OCI-LY1 (cell line): ENCODE data around the gene POLD2.

ENCODE experiments used
- H2AFZ ChIP-seq: fragments of 200-600 bp; sonication (generic), shearing (Covaris generic); 2 replicates; pipeline ENCODE4 v1.6.0; 2014; ENCODE audit warnings: antibody characterized with exemption, mild to moderate bottlenecking, low read length
- H3F3A ChIP-seq: fragments of 200-600 bp; sonication (generic), shearing (Covaris generic); 2 replicates; pipeline ENCODE4 v1.6.0; 2014; ENCODE audit warnings: mild to moderate bottlenecking, antibody characterized with exemption, low read length, moderate library complexity; ENCODE audit not compliant: insufficient read depth
- H3K27ac ChIP-seq: fragments of 200-600 bp; sonication (generic); 2 replicates; pipeline ENCODE4 v1.5.1; 2014; ENCODE audit warnings: low read length, mixed run types, mild to moderate bottlenecking, low read depth; ENCODE audit not compliant: poor library complexity, severe bottlenecking
- H3K27me3 ChIP-seq: fragments of 200-600 bp; sonication (generic); 2 replicates; pipeline ENCODE4 v1.6.0; 2014; ENCODE audit warnings: antibody characterized with exemption, mild to moderate bottlenecking, low read length, moderate library complexity; ENCODE audit not compliant: insufficient read depth
- H3K36me3 ChIP-seq: fragments of 200-600 bp; sonication (generic); 2 replicates; pipeline ENCODE4 v1.6.1; 2014; ENCODE audit warnings: mild to moderate bottlenecking, antibody characterized with exemption, low read length, moderate library complexity, mixed read lengths; ENCODE audit not compliant: insufficient read depth
- H3K4me1 ChIP-seq: fragments of 200-600 bp; sonication (generic); 2 replicates; pipeline ENCODE4 v1.5.1; 2014; ENCODE audit warnings: mild to moderate bottlenecking, low read length, moderate library complexity; ENCODE audit not compliant: insufficient read depth, severe bottlenecking
- H3K4me2 ChIP-seq: fragments of 200-600 bp; sonication (generic), shearing (Covaris generic); 2 replicates; pipeline ENCODE4 v1.6.1; 2014; ENCODE audit warnings: low read length
- H3K4me3 ChIP-seq: fragments of 200-600 bp; sonication (generic); 2 replicates; pipeline ENCODE4 v1.5.1; 2014; ENCODE audit warnings: low read length, low read depth, mild to moderate bottlenecking, mixed read lengths; ENCODE audit not compliant: poor library complexity, severe bottlenecking
- H3K79me2 ChIP-seq: fragments of 200-600 bp; shearing (Covaris generic); 2 replicates; pipeline ENCODE4 v1.6.1; 2016; ENCODE audit warnings: mixed run types, low read length, mixed read lengths; ENCODE audit not compliant: insufficient read depth
- H3K9ac ChIP-seq: fragments of 200-600 bp; sonication (generic), shearing (Covaris generic); 2 replicates; pipeline ENCODE4 v1.6.1; 2014; ENCODE audit warnings: mild to moderate bottlenecking, low read length, mixed read lengths
- H3K9me2 ChIP-seq: fragments of 200-600 bp; sonication (generic), shearing (Covaris generic); 2 replicates; pipeline ENCODE4 v1.6.1; 2014; ENCODE audit warnings: low read depth, mild to moderate bottlenecking, low read length, mixed read lengths
- H3K9me3 ChIP-seq: fragments of 200-600 bp; shearing (Covaris generic); 2 replicates; pipeline ENCODE4 v1.6.1; 2014; ENCODE audit warnings: low read length, mixed read lengths
- H4K20me1 ChIP-seq: fragments of 200-600 bp; sonication (generic), shearing (Covaris generic); 2 replicates; pipeline ENCODE4 v1.6.0; 2016; ENCODE audit warnings: mild to moderate bottlenecking, low read length; ENCODE audit not compliant: insufficient read depth
- EZH2 ChIP-seq: fragments of 200-600 bp; sonication (generic), shearing (Covaris generic); IDR thresholded peaks from 2 replicates; pipeline ENCODE4 v1.8.0; 2017; ENCODE audit warnings: borderline replicate concordance, mixed run types, mild to moderate bottlenecking, antibody characterized with exemption, low read length, moderate library complexity, mixed read lengths
- TF ChIP-seq, protein P1 (sequence below): fragments of 200-600 bp; sonication (generic), shearing (Covaris generic); IDR thresholded peaks from 2 replicates; pipeline ENCODE4 v1.5.1; 2017; ENCODE audit warnings: mild to moderate bottlenecking, antibody characterized with exemption, low read length, moderate library complexity, mixed read lengths

The POLD2 gene

DNA sequence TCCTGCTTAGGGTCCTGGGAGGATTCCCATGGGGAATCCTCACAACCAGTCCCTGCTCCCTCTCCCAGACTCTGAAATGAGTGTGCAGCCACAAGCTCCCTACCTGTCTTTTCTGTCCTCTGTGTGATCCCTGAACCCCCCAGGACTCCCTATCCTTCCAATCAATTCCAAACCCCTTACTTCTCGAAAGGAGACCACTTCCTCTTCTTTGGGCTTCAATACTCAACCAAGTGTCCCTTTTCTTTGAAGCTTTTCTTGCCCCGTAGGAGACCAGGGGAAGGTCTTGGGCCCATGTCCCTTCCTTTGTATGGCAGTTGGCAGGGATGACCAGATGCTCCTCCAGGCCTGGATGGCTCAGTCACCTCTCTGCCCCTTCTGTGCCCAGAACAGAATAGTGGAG lies 17.5 kb downstream of the POLD2 start:
- Histone ChIP-seq H3K9me3 (no peaks in the 10 kb centered on the region), H3K9me2 (no peaks in the 10 kb centered on the region), H3K4me1 (peaks cover 30% of the 10 kb centered on the region), H4K20me1 (no peaks in the 10 kb centered on the region), H3K36me3 (no peaks in the 10 kb centered on the region), H3K27ac (no peak overlapping the region), H3K27me3 (peaks cover 13% of the 10 kb centered on the region), H3K4me2 (no peak overlapping the region), H3K9ac (no peak overlapping the region), H3F3A (0 out of 2 replicates have a peak, but pooled peaks cover 5% of the 10 kb centered on the region), H2AFZ (no peak overlapping the region), H3K79me2 (no peaks in the 10 kb centered on the region), H3K4me3 (no peak overlapping the region)
- no peak for TF ChIP-seq EZH2
- TF ChIP-seq, protein P1, sequence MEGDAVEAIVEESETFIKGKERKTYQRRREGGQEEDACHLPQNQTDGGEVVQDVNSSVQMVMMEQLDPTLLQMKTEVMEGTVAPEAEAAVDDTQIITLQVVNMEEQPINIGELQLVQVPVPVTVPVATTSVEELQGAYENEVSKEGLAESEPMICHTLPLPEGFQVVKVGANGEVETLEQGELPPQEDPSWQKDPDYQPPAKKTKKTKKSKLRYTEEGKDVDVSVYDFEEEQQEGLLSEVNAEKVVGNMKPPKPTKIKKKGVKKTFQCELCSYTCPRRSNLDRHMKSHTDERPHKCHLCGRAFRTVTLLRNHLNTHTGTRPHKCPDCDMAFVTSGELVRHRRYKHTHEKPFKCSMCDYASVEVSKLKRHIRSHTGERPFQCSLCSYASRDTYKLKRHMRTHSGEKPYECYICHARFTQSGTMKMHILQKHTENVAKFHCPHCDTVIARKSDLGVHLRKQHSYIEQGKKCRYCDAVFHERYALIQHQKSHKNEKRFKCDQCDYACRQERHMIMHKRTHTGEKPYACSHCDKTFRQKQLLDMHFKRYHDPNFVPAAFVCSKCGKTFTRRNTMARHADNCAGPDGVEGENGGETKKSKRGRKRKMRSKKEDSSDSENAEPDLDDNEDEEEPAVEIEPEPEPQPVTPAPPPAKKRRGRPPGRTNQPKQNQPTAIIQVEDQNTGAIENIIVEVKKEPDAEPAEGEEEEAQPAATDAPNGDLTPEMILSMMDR, result no peak

DNA sequence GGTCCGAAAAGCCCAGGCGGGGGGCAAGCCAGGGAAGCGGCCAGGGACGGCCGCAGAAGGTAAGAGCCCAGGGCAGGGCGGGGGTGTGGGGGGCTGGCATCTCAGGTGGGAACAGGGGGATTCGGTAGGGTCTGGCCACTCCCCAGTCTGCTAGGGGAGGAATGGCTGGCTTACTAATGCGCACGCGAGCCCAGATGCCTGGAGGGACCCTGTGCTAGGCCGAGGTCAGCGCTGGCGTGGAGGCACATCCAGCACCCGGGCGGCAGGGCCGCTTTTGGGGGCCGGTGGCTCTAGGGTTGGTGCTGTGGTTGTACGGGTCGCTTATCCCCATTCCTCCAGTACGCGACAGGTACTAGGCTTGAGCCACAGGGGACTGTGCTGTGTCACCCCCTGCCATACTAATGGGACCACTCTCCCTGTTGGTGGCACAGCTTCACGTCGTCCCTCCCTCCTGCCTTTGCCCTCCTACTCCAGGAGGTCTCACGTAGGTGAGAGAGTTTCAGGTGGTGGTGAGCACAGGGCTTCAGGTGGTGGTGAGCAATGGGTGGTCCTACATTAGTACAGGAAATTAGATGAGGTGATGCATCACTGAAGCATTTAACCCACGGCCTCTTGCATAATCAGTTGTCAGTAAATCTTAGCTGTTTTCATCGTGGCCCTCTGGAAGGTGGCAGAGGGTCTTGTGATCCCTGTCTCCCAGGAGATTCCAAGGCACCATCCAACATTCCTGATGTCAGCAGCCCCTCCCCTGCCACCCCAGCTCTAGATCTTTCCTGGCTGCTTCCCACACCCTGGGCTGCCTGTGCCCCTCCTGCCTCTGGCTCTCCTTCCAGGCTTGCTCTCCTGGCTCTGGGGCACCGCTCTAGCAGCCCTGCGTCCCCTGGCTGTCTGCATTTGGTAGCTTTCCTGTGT lies 18.2 kb downstream of the POLD2 start:
- Histone ChIP-seq H3K4me1 (peaks cover 37% of the 10 kb centered on the region), H4K20me1 (no peaks in the 10 kb centered on the region), H3F3A (0 out of 2 replicates have a peak, but pooled peaks cover 5% of the 10 kb centered on the region), H3K36me3 (no peaks in the 10 kb centered on the region), H3K9ac (no peak overlapping the region), H2AFZ (no peak overlapping the region), H3K9me2 (no peaks in the 10 kb centered on the region), H3K9me3 (no peaks in the 10 kb centered on the region), H3K27me3 (peaks cover 13% of the 10 kb centered on the region), H3K27ac (no peak overlapping the region), H3K4me3 (no peak overlapping the region), H3K79me2 (no peaks in the 10 kb centered on the region), H3K4me2 (peak overlapping the region; percentile 53)
- TF ChIP-seq EZH2, result no peak
- TF ChIP-seq, protein P1, result no peak

DNA sequence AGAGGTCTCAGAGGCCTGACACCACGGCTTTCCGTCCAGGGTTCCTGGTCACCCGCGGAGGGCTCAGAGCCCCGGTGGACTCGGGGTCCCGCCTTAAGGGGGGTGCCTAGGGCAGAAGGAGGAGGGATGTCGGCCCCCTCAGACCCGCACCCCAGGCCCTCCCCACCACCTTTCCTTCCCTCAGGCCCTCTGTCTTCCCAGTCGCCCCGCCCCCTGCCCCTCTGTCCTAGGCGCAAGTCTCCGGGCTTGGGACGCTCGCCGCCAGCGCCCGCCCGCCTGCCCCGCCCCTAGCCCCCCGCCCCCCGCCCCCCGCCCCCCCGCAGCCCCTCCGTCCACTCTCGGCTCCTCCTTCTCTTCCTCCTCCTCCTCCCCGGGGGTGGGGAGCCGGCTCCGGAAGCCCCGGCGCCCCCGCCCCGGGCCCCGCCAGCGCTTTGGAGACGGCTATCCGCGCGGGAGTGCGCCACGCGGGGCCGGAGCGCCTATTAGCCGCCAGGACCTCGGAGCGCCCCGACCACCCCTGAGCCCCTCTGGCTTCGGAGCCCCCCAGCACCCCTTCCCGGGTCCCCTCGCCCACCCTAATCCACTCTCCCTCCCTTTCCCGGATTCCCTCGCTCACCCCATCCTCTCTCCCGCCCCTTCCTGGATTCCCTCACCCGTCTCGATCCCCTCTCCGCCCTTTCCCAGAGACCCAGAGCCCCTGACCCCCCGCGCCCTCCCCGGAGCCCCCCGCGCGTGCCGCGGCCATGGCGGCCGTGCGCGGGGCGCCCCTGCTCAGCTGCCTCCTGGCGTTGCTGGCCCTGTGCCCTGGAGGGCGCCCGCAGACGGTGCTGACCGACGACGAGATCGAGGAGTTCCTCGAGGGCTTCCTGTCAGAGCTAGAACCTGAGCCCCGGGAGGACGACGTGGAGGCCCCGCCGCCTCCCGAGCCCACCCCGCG lies 19.2 kb downstream of the POLD2 start, which contains the start of gene AEBP1:
Gene AEBP1, plus strand, starts transcription at position 423 of the 937 bp plus-strand sequence. Its CDS starts 321 bp downstream, at position 744.
- Histone ChIP-seq H3F3A (0 out of 2 replicates have a peak, but pooled peaks cover 5% of the 10 kb centered on the region), H4K20me1 (no peaks in the 10 kb centered on the region), H3K27me3 (peaks cover 10% of the 10 kb centered on the region), H3K27ac (no peak within 1 kb of the TSS), H3K9me2 (no peaks in the 10 kb centered on the region), H3K36me3 (no peaks in the 10 kb centered on the region), H3K9ac (no peak within 1 kb of the TSS), H3K4me1 (peaks cover 46% of the 10 kb centered on the region), H2AFZ (no peak within 1 kb of the TSS), H3K9me3 (no peaks in the 10 kb centered on the region), H3K79me2 (no peaks in the 10 kb centered on the region), H3K4me3 (peak within 1 kb of the TSS; percentile 27), H3K4me2 (peak within 1 kb of the TSS; percentile 53)
- TF ChIP-seq, protein P1, result no peak
- no peak for TF ChIP-seq EZH2
